Activated CD4-positive, CD25-positive, alpha-beta regulatory T cell treated with anti-CD3 and anti-CD28 coated beads, Interleukin-2, amount 50 U/mL, for 72 hours (primary cell): ENCODE measurements around the gene TMA7B.
A peak's percentile ranks its signal among the peaks of the same experiment; 100 is the strongest.
"Not testable (repeated sequence)": the region's sequence is repeated elsewhere in the genome, so short reads cannot be mapped to it uniquely, and the experiment has no call there.

Source experiments
- DNase-seq: peaks from one replicate; pipeline ENCODE4 v3.0.0; 2021

TMA7B gene

DNA sequence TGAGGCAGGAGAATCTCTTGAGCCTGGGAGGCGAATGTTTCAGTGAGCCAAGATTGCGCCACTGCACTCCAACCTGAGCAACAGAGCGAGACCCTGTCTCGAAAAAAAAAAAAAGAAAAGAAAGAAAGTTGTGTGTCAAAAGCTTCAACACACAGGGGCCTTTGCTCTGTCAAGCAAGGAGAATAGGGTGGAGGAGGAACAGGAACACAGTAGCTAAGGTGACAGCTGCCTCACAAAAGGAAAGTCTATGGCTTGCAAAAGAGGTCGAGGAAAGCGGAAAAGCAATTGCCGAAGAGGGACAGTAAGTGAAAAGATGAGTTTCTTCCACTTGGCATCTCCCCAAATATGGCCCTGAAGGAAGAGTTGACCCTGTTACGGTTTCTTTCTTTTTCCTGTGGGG lies 26.5 kb upstream of the TMA7B start:
- DNase-seq, result peak; percentile 18

- DNase-seq, result no peak
These were observed 25.1 kb upstream of the TMA7B start for GRCh38 chr22:39935116-39935515.

DNA sequence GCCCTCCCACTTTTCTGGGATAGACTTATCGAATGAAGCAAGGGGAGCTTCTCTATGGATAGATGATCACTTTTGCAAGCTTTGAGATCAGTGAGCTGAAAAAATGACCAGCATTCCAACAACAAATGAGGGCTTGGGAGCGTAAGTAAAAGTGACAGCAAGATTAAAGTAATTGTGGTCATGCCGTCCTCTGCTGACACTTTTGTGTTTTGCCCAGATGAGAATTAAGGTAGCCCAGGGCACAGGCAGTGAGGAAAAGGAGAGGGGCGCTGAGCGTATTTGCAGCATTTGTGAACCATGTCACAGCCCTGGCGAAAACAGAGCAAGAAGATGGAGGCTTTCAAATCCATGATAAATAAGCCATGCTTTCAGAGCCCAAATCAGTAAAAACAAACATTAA lies 24.6 kb upstream of the TMA7B start:
- DNase-seq, result no peak

- peak; percentile 12 for DNase-seq
These were observed 23.6 kb upstream of the TMA7B start for GRCh38 chr22:39936523-39937145.

DNA sequence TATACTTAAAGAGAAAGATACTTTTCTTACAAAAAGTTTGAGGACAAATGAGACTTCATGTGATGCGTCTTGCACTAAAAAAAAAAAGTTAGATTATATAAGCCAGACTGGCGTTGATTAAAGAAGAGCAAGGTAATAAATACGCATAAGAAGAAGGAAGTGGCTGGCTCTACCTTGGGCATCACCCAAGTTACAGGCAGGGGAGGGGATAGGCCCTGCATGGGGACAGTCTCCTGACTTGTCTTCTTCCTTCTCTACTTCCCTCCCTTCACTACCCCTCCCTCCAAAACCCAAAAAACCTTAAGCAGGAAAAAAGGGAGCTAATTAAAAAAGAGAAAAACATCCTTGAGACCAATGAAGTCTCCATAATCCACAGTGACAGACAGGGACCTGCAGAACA lies 22.3 kb upstream of the TMA7B start:
- no peak for DNase-seq

- no peak for DNase-seq
These were observed 21.6 kb upstream of the TMA7B start for GRCh38 chr22:39938509-39939111.

DNA sequence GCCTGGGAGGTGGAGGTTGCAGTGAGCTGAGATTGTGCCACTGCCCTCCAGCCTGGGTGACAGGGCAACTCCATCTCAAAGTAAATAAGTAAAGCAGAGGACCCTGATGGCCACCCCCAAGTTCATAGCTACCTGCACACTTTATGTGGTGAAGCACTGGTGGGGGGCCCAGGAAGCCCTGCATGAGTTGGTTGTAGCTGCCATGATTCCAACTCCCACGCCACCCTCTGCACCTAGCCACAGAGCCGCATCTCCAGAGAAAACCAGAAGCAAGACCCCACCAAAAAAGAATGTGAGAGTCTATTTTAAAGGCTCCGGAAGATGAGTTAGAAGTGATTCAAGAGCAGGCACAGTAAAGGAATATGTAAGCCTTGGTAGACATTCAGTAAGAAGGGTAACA lies 20.4 kb upstream of the TMA7B start:
- no peak for DNase-seq

DNA sequence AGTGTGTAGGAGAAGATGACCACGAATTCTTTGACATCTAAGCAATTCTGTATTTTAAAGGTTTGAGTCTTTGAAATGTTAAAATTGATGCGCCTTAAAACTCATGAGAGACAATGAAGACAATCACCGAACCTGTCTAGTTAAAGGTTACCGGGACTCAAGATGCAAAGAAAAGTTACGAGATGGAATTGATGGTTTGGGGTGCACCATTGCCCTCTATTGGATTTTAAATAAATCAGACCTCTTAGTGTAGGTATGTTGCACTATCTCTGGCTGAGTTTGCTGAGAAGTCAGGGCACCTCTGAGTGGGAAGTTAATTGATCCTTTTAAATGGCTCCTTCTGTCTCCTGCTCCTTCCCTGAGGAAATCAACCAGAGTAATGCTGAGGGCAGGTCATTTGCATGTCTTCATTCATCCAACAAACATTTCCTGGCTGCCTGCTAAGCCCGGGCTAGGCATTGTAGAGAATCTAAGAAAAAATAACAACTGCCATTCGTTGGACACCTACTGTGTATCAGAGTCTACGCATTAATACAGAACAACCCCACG lies 19.4 kb upstream of the TMA7B start:
- no peak for DNase-seq

- no peak for DNase-seq
These were observed 18.6 kb upstream of the TMA7B start for GRCh38 chr22:39941601-39942000.

DNA sequence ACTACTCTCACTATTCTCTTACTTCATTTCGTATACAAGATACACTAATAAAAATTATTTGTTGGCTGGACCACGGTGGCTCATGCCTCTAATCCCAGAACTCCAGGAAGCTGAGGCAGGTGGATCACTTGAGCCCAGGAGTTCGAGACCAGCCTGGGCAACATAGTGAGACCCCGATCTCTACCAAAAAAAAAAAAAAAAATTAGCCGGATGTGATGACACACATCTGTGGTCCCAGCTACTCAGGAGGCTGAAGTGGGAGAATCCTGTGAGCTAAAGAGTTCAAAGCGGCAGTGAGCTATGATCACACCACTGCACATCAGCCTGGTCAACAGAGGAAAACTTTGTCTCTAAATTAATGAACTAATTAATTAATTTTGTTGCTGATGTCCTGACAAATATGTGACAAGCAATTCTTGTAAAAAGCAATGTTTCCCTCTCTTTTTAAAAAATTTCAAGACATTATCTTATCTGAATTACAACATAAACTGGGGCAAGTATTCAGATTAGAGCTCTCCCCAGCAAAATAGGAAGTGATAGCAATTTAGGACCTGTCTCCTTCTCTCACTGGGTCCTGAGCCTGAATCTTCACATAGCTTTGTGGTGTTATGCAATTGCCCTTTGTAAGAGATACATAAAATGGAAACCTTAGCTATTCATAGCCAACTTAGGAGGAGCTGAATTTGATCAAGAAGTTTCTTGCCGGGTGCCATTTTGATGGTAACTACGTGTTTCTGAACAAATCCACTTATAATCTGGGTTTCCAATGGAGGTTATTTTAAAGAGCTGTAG lies 17.6 kb upstream of the TMA7B start:
- no peak for DNase-seq

DNA sequence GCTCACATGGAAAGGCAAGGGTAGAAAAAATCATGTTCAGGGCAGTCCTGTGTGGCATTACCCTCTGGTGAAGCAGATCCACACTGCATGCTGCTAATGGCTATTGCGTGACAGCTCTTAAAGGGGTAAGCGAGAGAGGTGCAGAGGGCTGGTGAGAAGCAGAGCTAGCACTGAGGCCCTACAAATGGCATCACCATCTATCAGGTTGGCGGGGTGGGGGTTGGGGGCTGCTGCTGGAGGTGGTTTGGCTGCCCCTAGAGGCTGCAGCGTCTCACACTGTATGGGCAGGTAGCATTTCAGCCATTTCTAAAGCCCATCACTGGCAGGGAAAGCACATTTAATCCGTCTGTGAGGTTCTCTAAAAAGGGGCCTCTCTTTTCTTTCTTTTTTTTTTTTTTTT lies 16.9 kb upstream of the TMA7B start:
- DNase-seq, result no peak

DNA sequence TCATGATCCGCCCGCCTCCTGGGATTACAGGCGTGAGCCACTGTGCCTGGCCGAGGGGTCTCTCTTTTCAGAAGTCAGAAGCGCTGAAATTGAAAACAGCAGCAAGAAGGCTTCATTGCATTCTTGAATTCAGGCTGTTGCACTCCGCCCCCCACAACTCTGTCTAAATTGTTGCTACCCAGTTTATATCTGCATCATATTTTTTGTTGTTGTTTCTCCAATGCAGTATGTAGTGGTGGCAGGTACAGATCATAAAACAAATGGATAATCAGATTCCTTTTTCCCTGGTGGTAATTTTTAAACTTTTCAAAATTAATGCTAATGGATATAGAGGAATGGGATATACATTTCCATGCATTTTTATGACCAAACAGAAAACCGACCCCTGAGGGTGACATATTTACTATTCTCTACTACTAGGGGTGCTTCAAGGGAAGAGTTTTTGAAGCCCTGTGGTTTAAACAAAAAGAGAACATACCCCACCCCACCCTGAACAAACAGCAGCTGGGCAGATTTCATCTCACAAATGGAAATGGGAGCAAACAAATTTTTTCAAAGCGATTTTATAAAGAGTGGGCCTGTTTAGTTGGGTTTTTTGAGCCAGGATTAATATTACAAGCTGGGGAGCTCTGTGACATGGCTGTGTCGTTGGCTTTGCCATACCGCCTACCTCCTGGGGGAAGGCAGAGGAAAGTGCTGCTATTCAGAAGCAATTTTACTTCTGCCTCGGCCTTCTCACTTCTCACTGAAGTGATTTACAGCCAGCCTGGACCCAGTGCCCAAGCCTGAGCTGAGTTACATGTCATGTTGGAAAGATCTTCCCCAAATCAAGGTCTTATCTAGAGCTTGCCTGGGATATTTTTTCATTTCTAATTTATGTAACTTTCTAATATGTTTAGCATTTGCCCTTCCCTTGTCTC lies 16.0 kb upstream of the TMA7B start:
- no peak for DNase-seq

DNA sequence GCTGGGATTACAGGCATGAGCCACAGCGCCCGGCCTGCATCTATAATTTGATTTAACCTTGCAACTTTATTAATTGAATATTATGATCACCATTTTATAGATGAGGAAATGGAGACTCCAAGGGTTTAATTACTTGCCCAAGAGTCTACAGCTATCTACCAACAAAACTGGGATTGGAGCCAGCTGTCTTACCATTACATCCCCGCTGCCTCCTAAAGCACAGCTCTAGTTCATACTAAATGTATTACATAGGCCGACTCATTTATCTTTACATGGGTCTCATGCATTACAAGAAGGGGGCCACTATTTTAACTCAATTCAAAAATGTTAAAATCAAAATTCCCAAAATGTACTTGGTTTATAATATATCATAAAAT lies 14.1 kb upstream of the TMA7B start:
- DNase-seq, result no peak

GRCh38 chr22:39946503-39947219 lies 13.5 kb upstream of the TMA7B start:
- DNase-seq, result no peak

DNA sequence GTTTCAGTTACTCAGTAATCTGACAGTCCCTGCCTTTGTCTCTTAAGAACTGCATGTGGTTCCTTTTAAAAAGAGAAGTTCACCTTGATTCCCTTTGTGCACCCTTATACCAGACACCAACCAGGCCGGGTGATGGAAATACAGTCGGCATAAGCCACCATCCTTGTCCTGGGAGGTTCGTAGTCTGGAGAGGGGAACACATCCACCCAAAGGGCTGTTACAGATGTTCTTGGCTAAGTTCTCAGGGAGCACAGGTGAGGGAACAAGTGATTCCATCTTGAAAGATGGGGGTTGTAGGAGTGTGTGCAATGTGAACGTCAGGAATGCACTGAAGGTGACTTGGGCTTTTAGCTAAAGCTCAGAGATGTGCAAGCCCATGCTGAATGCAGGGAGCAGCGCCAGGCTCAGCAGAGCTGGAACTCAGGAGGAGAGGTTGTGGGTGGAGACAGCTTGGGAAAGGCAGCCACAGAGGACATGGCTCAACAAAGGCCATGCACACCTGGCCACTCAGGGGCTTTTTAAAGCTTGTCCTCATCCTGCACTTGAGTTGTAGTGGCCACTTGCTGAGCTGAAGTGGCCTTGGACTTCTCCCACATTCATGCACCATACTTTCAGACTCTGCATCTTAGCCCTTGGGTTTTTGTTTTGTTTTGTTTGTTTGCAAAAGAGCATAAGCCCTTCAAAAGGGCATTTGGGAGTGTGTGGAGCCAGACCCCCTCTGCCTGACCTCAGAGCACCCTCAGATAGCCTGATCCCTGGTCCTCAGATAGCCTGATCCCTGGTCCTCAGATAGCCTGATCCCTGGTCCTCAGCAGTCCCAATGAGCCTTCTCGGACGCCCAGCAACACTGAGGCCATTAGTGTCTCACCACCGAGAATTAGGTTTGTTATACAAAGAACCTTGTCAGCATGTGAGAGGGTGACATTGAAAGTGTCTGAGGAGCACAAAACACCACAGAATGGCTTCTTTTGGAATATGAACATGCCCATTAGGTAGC lies 12.7 kb upstream of the TMA7B start:
- DNase-seq, result no peak

GRCh38 chr22:39949964-39950737 lies 10.0 kb upstream of the TMA7B start:
- no peak for DNase-seq

GRCh38 chr22:39951603-39952293 lies 8.4 kb upstream of the TMA7B start:
- not testable (repeated sequence) for DNase-seq

- DNase-seq, result no peak
These were observed 7.8 kb upstream of the TMA7B start for GRCh38 chr22:39952347-39952746.

- DNase-seq, result no peak
These were observed 7.1 kb upstream of the TMA7B start for GRCh38 chr22:39953101-39953500.
